ENCODE results near the gene S100A10.

Gene S100A10

GRCh38 chr1:151960780-151961513 lies 32.7 kb downstream of the S100A10 start:
- no peak for DNase-seq

GRCh38 chr1:151958959-151959358 lies 34.7 kb downstream of the S100A10 start:
- DNase-seq: no peak

- DNase-seq: no peak
These were observed 36.6 kb downstream of the S100A10 start for GRCh38 chr1:151956957-151957497.

GRCh38 chr1:151953409-151954094 lies 40.1 kb downstream of the S100A10 start:
- DNase-seq: no peak

- no peak for DNase-seq
These were observed 40.8 kb downstream of the S100A10 start for GRCh38 chr1:151952811-151953210.

- no peak for DNase-seq
These were observed 44.1 kb downstream of the S100A10 start for GRCh38 chr1:151949371-151950193.

- DNase-seq: no peak
These were observed 45.2 kb downstream of the S100A10 start for GRCh38 chr1:151948506-151948905.

GRCh38 chr1:151947140-151947539 lies 46.5 kb downstream of the S100A10 start:
- no peak for DNase-seq

GRCh38 chr1:151945725-151946722 lies 47.6 kb downstream of the S100A10 start:
- DNase-seq: peak; percentile 86

- DNase-seq: no peak
These were observed 48.6 kb downstream of the S100A10 start for GRCh38 chr1:151944857-151945575.

- no peak for DNase-seq
These were observed 49.4 kb downstream of the S100A10 start for GRCh38 chr1:151944126-151944856.

- DNase-seq: no peak
These were observed 50.1 kb downstream of the S100A10 start for GRCh38 chr1:151943591-151943990.

- no peak for DNase-seq
These were observed 50.8 kb downstream of the S100A10 start for GRCh38 chr1:151942882-151943281.

GRCh38 chr1:151940541-151940940 lies 53.1 kb downstream of the S100A10 start:
- DNase-seq: no peak

- DNase-seq: no peak
These were observed 53.9 kb downstream of the S100A10 start for GRCh38 chr1:151939779-151940178.

GRCh38 chr1:151939141-151939540 lies 54.5 kb downstream of the S100A10 start:
- no peak for DNase-seq

GRCh38 chr1:151936653-151937052 lies 57.0 kb downstream of the S100A10 start:
- no peak for DNase-seq

GRCh38 chr1:151935894-151936602 lies 57.6 kb downstream of the S100A10 start:
- no peak for DNase-seq

GRCh38 chr1:151935154-151935553 lies 58.5 kb downstream of the S100A10 start:
- DNase-seq: no peak

- DNase-seq: peak; percentile 59
These were observed 59.6 kb downstream of the S100A10 start for GRCh38 chr1:151934048-151934493.
